ENCODE measurements around the gene WDR6. TPM values are rescaled to one million over a fixed set of nuclear protein-coding genes. Genes with fewer than 3 reads are reported as not detected.

WDR6 gene
- total and polyA plus RNA-seq, 10 of the 15 experiments (the other 5 are each of a cell fraction or from before 2014, with no cell fraction given) = 21.3 to 169 (median 107) TPM

GRCh38 chr3:48990636-48991469, 16.3 kb upstream of the WDR6 start (continued):
- TF ChIP-seq ELK1 (IDR thresholded peaks at IDR 0.05; ENCODE audit: low read depth, low read length) (no peak), HDAC6 (IDR thresholded peaks at IDR 0.05; ENCODE audit: unreplicated experiment) (peak; percentile 15), TAF1 (IDR thresholded peaks at IDR 0.05; ENCODE audit: borderline replicate concordance, low read depth, low read length) (0 out of 2 replicates have a peak, but pooled peaks have one; percentile 25), EGR1 (IDR thresholded peaks at IDR 0.05; ENCODE audit: borderline replicate concordance in 1 of 2, low read depth in 2 of 2, low read length in 2 of 2) (no peak), YY1 (IDR thresholded peaks at IDR 0.05; ENCODE audit: low read depth, low read length) (peak; percentile 90), BHLHE40 (IDR thresholded peaks at IDR 0.05; ENCODE audit: borderline replicate concordance in 1 of 2, low read depth in 2 of 2, low read length in 1 of 2) (peak in 1 of 2 experiments; percentile 52; a peak in 2 of 4 replicates), USF2 (IDR thresholded peaks at IDR 0.05; ENCODE audit: borderline replicate concordance, low read depth, low read length) (peak; percentile 48; the same call in 1 of the 2 replicates), IKZF2 (IDR thresholded peaks at IDR 0.05) (no peak), RELB (IDR thresholded peaks at IDR 0.05; ENCODE audit: low read depth) (peak; percentile 37; the same call in 1 of the 2 replicates)
- TF ChIP-seq, protein P1, sequence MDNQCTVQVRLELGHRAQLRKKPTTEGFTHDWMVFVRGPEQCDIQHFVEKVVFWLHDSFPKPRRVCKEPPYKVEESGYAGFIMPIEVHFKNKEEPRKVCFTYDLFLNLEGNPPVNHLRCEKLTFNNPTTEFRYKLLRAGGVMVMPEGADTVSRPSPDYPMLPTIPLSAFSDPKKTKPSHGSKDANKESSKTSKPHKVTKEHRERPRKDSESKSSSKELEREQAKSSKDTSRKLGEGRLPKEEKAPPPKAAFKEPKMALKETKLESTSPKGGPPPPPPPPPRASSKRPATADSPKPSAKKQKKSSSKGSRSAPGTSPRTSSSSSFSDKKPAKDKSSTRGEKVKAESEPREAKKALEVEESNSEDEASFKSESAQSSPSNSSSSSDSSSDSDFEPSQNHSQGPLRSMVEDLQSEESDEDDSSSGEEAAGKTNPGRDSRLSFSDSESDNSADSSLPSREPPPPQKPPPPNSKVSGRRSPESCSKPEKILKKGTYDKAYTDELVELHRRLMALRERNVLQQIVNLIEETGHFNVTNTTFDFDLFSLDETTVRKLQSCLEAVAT (IDR thresholded peaks at IDR 0.05) = peak; percentile 39; the same call in 1 of the 2 replicates
